Mucosa of descending colon (tissue), 3 donors: ENCODE results near the gene MEGF6. TPM values are rescaled to one million over a fixed set of nuclear protein-coding genes. Genes with fewer than 3 reads are reported as not detected.

Experiments
- ATAC-seq: fragments of 200-7000 bp; cut with Tn5 transposase; one replicate; pipeline ENCODE4 v1.9.1; 2020; ENCODE audit warnings: mild to moderate bottlenecking, moderate library complexity
- DNase-seq, 3 donors: peaks; one replicate each; pipeline ENCODE4 v3.0.0-alpha.2; 2020
- H3K36me3 ChIP-seq: fragments of 200-600 bp; one replicate; pipeline ENCODE4 v1.8.0; 2021; ENCODE audit warnings: low read depth, mild to moderate bottlenecking
- H3K4me1 ChIP-seq: fragments of 200-600 bp; one replicate; pipeline ENCODE4 v1.8.0; 2021; ENCODE audit warnings: low read depth, mild to moderate bottlenecking
- H3K4me3 ChIP-seq: fragments of 200-600 bp; one replicate; pipeline ENCODE4 v1.8.0; 2021; ENCODE audit warnings: mild to moderate bottlenecking
- H3K9me3 ChIP-seq: fragments of 200-600 bp; one replicate; pipeline ENCODE4 v1.8.0; 2021; ENCODE audit warnings: mild to moderate bottlenecking
- CTCF ChIP-seq: fragments of 200-600 bp; IDR thresholded peaks from one replicate; pipeline ENCODE4 v1.8.0; 2022; ENCODE audit warnings: antibody characterized with exemption, mild to moderate bottlenecking
- intact Hi-C, 2 donors: fragments of 100-400 bp; cut with DNase I in 1 of 2; cut with micrococcal nuclease in 1 of 2; formaldehyde crosslinking; loops; one replicate each; pipeline versions ENCODE4 v1.11.0 to v1.11.1; 2022; cut with DNase I, micrococcal nuclease
- total RNA-seq, 3 donors: library from RNA; stranded (reverse); fragmentation: NEBNext Ultra II Directional in 2 of 3; extraction: Animal tissue kit (Norgen Biotek cat#: 25700) in 2 of 3; gene quantifications; one replicate each; pipeline versions ENCODE4 v1.2.1 to v1.2.4, GENCODE V29; 2021 to 2023
- donor health status: DM: no; HTN: no; CAD: no; lungs with moderate emphysema.
- donor health status: DM: no; HTN: no; CAD: no.
- donor health status: DM: no; HTN: yes; CAD: no.

MEGF6 gene
- total RNA-seq, 3 donors from 2014 or later, result 6.2 to 12.2 (median 8.5) TPM

GRCh38 chr1:3522564-3523265 lies 88.6 kb downstream of the MEGF6 start:
- Histone ChIP-seq H3K9me3 (no peaks in the 10 kb centered on the region), H3K36me3 (no peaks in the 10 kb centered on the region), H3K4me1 (no peaks in the 10 kb centered on the region), H3K4me3 (no peak overlapping the region)
- DNase-seq (no peak), ATAC-seq (no peak)
- intact Hi-C loops, result no loop called here
- no peak for TF ChIP-seq CTCF

GRCh38 chr1:3522112-3522511 lies 89.2 kb downstream of the MEGF6 start:
- H3K4me1 ChIP-seq, result no peaks in the 10 kb centered on the region
- no peaks in the 10 kb centered on the region for H3K36me3 ChIP-seq
- no peaks in the 10 kb centered on the region for H3K9me3 ChIP-seq
- DNase-seq (no peak), ATAC-seq (no peak)
- no peak overlapping the region for H3K4me3 ChIP-seq
- intact Hi-C loops, result no loop called here
- TF ChIP-seq CTCF, result no peak

GRCh38 chr1:3521426-3521825 lies 89.9 kb downstream of the MEGF6 start:
- no peaks in the 10 kb centered on the region for H3K9me3 ChIP-seq
- no peak overlapping the region for H3K4me3 ChIP-seq
- no peak for TF ChIP-seq CTCF
- no peaks in the 10 kb centered on the region for H3K36me3 ChIP-seq
- H3K4me1 ChIP-seq, result no peaks in the 10 kb centered on the region
- DNase-seq (no peak), ATAC-seq (no peak)
- intact Hi-C loops, result no loop called here

GRCh38 chr1:3520419-3521378 lies 90.6 kb downstream of the MEGF6 start:
- intact Hi-C loops, result no loop called here
- DNase-seq (no peak), ATAC-seq (no peak)
- H3K9me3 ChIP-seq, result no peaks in the 10 kb centered on the region
- H3K4me1 ChIP-seq, result no peaks in the 10 kb centered on the region
- H3K4me3 ChIP-seq, result no peak overlapping the region
- no peaks in the 10 kb centered on the region for H3K36me3 ChIP-seq
- no peak for TF ChIP-seq CTCF

GRCh38 chr1:3519301-3519885 lies 91.9 kb downstream of the MEGF6 start:
- no peak for TF ChIP-seq CTCF
- Histone ChIP-seq H3K9me3 (no peaks in the 10 kb centered on the region), H3K4me3 (no peak overlapping the region), H3K4me1 (no peaks in the 10 kb centered on the region), H3K36me3 (no peaks in the 10 kb centered on the region)
- intact Hi-C loops, result no loop called here
- no peak for DNase-seq
- no peak for ATAC-seq
